ENCODE measurements around the gene AIM2. TPM values are rescaled to one million over a fixed set of nuclear protein-coding genes. Genes with fewer than 3 reads are reported as not detected.

Gene AIM2
- polyA plus RNA-seq, 1 experiment, result not detected

GRCh38 chr1:159081626-159082025 lies 5.1 kb upstream of the AIM2 start:
- H3K27me3 ChIP-seq (ENCODE audit: control insufficient read depth, insufficient read depth, low read length), result peaks cover 3% of the 10 kb centered on the region
- POLR2A ChIA-PET, result no interaction called here
- DNase-seq (ENCODE audit: low read depth, low spot score), result no peak
- CTCF ChIA-PET, result interaction anchor here (0.6 to 2.8 kb wide), 3 partner anchors 9 to 109 kb away, joined by 3 to 18 read pairs (median 3); no protein-coding TSS in a partner anchor
- TF ChIP-seq, protein P1, sequence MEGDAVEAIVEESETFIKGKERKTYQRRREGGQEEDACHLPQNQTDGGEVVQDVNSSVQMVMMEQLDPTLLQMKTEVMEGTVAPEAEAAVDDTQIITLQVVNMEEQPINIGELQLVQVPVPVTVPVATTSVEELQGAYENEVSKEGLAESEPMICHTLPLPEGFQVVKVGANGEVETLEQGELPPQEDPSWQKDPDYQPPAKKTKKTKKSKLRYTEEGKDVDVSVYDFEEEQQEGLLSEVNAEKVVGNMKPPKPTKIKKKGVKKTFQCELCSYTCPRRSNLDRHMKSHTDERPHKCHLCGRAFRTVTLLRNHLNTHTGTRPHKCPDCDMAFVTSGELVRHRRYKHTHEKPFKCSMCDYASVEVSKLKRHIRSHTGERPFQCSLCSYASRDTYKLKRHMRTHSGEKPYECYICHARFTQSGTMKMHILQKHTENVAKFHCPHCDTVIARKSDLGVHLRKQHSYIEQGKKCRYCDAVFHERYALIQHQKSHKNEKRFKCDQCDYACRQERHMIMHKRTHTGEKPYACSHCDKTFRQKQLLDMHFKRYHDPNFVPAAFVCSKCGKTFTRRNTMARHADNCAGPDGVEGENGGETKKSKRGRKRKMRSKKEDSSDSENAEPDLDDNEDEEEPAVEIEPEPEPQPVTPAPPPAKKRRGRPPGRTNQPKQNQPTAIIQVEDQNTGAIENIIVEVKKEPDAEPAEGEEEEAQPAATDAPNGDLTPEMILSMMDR (IDR thresholded peaks at IDR 0.05; ENCODE audit: low read depth, low read length), result no peak
- no peaks in the 10 kb centered on the region for H3K9me3 ChIP-seq (ENCODE audit: control insufficient read depth, insufficient read depth, low read length)
- H3K4me3 ChIP-seq (ENCODE audit: low read depth, low read length), result no peak overlapping the region
- H3K27ac ChIP-seq (ENCODE audit: low read depth, low read length), result no peak overlapping the region

DNA sequence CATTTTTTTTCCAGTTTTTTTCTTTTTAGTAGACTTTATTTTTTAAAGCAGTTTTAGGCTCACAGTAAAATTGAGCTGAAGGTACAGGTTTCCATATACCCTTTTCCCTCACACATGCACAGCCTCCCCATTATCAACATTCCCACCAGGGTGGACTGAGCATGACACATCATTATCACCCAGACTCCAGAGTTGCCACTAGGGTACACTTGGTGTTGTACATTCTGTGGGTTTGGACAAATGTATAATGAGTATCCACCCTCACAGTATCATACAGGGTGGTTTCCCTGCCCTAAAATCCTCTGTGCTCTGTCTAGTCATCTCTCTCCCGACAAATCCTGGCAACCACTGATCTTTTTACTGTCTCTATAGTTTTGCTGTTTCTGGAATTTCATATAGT lies 3.0 kb upstream of the AIM2 start:
- ChIA-PET POLR2A (no interaction called here), CTCF (interaction anchor here (0.6 to 1.0 kb wide), 2 partner anchors 9 to 27 kb away, joined by 3 to 4 read pairs; no protein-coding TSS in a partner anchor)
- H3K27me3 ChIP-seq (ENCODE audit: control insufficient read depth, insufficient read depth, low read length), result peaks cover 3% of the 10 kb centered on the region
- TF ChIP-seq, protein P1 (IDR thresholded peaks at IDR 0.05; ENCODE audit: low read depth, low read length), result no peak
- H3K9me3 ChIP-seq (ENCODE audit: control insufficient read depth, insufficient read depth, low read length), result no peaks in the 10 kb centered on the region
- H3K4me3 ChIP-seq (ENCODE audit: low read depth, low read length), result no peak overlapping the region
- no peak overlapping the region for H3K27ac ChIP-seq (ENCODE audit: low read depth, low read length)
- DNase-seq (ENCODE audit: low read depth, low spot score), result no peak

DNA sequence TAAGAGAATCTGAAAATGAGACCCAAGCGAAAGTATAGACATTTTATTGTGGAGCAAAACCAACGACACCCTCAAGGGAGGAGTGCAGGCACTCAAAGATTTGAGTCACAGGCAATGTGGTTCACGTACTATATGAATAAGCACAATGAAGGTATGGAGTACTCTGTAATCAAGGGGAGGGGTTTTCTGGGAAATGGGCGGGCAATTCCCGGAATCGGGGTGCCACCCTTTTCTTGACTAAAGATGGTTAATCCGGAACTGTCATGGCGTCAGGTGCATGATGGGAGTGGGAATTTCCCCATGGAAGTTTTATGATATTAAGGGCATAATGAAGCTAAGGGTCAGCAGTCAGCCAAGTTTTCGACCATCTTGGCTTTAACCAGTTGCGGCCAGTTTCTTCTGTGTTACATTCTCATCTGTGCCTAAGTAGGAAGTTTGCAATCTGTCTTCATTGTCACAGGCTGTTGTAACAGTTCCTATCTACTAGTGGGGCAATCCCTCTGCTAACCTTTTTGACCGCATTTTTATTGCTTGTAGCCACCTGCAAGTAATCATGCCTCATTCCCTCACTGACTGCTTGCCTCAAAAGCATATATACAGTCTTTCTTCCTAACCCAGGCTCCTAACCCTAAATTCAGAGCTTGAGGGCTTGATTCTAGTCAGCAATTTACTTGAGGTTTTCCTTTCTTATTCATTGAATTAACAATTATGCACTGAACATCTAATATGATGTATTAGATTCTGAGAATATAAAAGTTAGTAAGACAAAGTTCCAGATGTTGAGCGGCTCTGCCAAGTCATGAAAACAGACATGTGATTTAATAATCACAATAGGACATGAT lies 775 bp upstream of the AIM2 start:
- DNase-seq (ENCODE audit: low read depth, low spot score), result no peak
- TF ChIP-seq, protein P1 (IDR thresholded peaks at IDR 0.05; ENCODE audit: low read depth, low read length), result no peak
- H3K27me3 ChIP-seq (ENCODE audit: control insufficient read depth, insufficient read depth, low read length), result peaks cover 1% of the 10 kb centered on the region
- ChIA-PET POLR2A (no interaction called here), CTCF (no interaction called here)
- no peak overlapping the region for H3K27ac ChIP-seq (ENCODE audit: low read depth, low read length)
- no peaks in the 10 kb centered on the region for H3K9me3 ChIP-seq (ENCODE audit: control insufficient read depth, insufficient read depth, low read length)
- no peak overlapping the region for H3K4me3 ChIP-seq (ENCODE audit: low read depth, low read length)

GRCh38 chr1:159071970-159072582 lies 4.5 kb downstream of the AIM2 start:
- peak; percentile 48 for DNase-seq (ENCODE audit: low read depth, low spot score)
- Histone ChIP-seq H3K9me3 (ENCODE audit: control insufficient read depth, insufficient read depth, low read length) (no peaks in the 10 kb centered on the region), H3K27ac (ENCODE audit: low read depth, low read length) (no peak overlapping the region), H3K27me3 (ENCODE audit: control insufficient read depth, insufficient read depth, low read length) (no peaks in the 10 kb centered on the region), H3K4me3 (ENCODE audit: low read depth, low read length) (no peak overlapping the region)
- ChIA-PET CTCF (interaction anchor here (0.6 to 5.8 kb wide), 19 partner anchors 11 to 976 kb away, joined by 3 to 69 read pairs (median 5); no protein-coding TSS in a partner anchor), POLR2A (no interaction called here)
- TF ChIP-seq, protein P1 (IDR thresholded peaks at IDR 0.05; ENCODE audit: low read depth, low read length), result peak; percentile 78

- H3K4me3 ChIP-seq (ENCODE audit: low read depth, low read length), result no peak overlapping the region
- H3K9me3 ChIP-seq (ENCODE audit: control insufficient read depth, insufficient read depth, low read length), result no peaks in the 10 kb centered on the region
- ChIA-PET CTCF (interaction anchor here (1.0 to 5.8 kb wide), 3 partner anchors 20 to 1105 kb away, joined by 3 to 69 read pairs (median 5); no protein-coding TSS in a partner anchor), POLR2A (no interaction called here)
- peak; percentile 15 for DNase-seq (ENCODE audit: low read depth, low spot score)
- TF ChIP-seq, protein P1 (IDR thresholded peaks at IDR 0.05; ENCODE audit: low read depth, low read length), result no peak
- no peaks in the 10 kb centered on the region for H3K27me3 ChIP-seq (ENCODE audit: control insufficient read depth, insufficient read depth, low read length)
- H3K27ac ChIP-seq (ENCODE audit: low read depth, low read length), result no peak overlapping the region
These were observed 7.7 kb downstream of the AIM2 start for GRCh38 chr1:159068886-159069285.

Data from AG04450 (cell line).